Frontal cortex (tissue), 4 donors: ENCODE measurements around the gene ADARB2. TPM values are rescaled to one million over a fixed set of nuclear protein-coding genes. Genes with fewer than 3 reads are reported as not detected.
"Not testable (repeated sequence)": the region's sequence is repeated elsewhere in the genome, so short reads cannot be mapped to it uniquely, and the experiment has no call there.

Experiments used
- DNase-seq, 2 donors: peaks; one replicate each; pipeline ENCODE4 v3.0.0; 2012; ENCODE audit warnings: low spot score in 2 of 2
- FAIRE-seq: peaks from 2 replicates; lab custom pipeline; 2012; peaks lifted over from hg19 to GRCh38; lab: Jason Lieb, UNC
- total RNA-seq: library from RNA; depleted of rRNA; stranded (reverse); fragments of >200 nt; gene quantifications from one replicate; pipeline ENCODE4 v1.2.3, GENCODE V29; 2014
- donor health status: control.
- donor health status: control.
- donor health status: control.

The ADARB2 gene
- total RNA-seq, 1 donor from 2014 or later: 3.3 TPM

DNA sequence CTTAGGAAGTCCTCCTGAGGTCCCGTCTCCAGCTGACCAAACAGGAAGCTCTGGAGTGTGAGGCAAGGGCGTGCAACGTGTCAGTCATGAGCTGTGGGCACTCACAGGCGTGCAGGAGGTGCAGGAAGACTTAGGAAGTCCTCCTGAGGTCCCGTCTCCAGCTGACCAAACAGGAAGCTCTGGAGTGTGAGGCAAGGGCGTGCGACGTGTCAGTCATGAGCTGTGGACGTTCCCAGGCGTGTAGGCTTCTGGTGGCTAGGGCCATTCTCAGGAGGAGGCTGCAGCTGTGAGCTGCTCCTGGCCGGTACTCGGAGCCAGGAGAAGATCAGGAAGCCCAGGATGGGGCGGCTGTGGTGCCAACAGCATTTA, 489.1 kb downstream of the ADARB2 start:
- FAIRE-seq, DNase-seq: not testable (repeated sequence)

DNA sequence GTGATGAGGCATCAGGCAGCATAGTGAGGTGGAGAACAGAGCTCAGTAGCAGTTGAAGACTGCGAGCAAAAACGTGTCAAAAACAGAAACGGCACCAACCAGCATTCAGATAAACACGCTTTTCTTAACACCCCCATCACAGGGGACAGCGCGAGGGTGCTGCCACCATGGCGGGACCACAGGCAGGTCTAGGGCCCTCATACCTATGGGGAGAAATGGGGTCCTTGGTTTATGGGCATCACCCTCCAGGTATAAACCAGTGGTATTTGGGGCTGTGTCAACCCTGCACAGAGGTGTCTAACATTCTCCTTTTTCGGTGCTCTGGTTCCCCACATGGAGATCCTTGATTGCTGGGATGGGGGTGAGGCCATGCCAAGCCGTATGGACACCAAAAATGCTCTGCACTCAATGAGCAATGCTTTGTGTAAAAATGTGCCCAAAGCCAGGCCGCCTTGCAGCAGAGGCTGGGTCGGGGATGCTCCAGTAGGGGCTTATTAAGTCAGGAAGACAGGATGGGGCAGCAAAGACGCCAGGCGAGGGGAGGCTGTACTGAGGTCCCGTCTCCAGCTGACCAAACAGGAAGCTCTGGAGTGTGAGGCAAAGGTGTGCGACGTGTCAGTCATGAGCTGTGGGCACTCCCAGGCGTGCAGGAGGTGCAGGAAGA, 489.6 kb downstream of the ADARB2 start:
- DNase-seq (no peak), FAIRE-seq (no peak)

- no peak for DNase-seq
- no peak for FAIRE-seq
Measured at GRCh38 chr10:1244493-1244892, 492.8 kb downstream of the ADARB2 start.

GRCh38 chr10:1243486-1244234, 493.7 kb downstream of the ADARB2 start:
- FAIRE-seq (no peak), DNase-seq (no peak)

DNA sequence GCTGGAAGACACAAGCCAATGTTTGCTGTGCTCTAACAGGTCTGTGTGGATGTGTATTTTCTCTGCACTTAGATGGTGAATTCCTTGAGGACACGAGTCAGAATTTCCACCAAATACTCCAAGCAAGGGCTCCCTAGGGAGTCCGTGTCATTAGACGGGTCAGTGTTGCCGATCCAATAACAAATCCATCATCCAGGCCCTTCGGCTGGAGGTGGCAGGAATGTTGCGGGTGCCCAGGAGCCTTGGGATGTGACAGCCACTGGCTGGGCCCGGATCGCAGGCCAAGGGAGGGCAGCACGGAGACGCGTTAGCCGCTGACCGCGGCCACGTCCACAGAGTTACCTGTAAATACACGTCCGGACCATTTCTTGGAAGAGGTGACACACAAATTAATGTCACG, 494.4 kb downstream of the ADARB2 start:
- FAIRE-seq (no peak), DNase-seq (no peak)

DNA sequence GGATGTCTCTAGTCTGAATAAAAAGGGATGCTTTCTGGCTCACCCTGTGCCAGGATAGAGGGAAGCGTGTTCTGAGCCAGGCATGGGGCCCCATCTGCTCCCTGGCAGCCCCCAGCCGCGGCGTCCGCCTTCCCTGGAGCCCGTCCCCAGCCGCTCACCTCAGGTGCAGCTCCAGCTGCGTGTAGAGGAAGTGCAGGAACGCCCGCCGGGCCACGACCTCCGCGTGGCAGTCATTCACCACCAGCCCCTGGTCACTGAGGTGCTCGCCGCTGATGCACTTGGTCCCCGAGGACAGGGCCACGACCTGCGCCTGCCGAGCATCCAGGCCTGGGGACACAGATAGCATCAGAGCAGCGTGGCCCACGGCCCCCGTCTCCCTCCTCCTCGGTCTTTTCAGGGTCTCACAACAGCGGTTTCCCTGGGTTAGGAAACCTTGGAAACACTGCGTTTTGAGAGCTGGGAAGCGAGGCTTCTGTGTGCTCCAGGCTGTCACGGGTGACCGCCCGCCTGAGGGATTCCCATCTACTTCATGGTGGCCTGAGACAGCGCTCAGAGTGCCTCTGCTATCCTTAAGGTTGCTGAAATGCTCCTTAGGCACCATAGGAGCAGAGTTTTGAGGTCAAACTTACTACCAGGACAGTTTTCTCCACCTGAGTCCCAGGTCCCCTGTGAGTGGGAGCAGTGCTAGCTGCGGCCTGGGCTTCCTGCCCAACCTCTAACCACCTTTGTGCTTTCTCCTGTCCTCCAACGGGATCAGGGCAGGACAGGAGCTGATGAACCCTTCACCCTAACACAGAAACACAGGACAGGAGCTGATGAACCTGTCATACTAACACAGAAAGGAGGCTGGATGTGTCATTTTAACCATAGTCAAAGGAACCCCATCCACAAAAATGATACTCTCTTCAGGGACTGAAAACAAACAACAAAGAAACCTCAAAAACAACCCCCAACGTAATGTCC, 495.1 kb downstream of the ADARB2 start:
- no peak for FAIRE-seq
- no peak for DNase-seq

GRCh38 chr10:1241322-1241890, 495.9 kb downstream of the ADARB2 start:
- DNase-seq: no peak

GRCh38 chr10:1240341-1240775, 497.0 kb downstream of the ADARB2 start:
- DNase-seq (peak in 1 of 2 donors; percentile 33), FAIRE-seq (no peak)

More at GRCh38 chr10:1241322-1241890, 495.9 kb downstream of the ADARB2 start:
- FAIRE-seq: no peak

DNA sequence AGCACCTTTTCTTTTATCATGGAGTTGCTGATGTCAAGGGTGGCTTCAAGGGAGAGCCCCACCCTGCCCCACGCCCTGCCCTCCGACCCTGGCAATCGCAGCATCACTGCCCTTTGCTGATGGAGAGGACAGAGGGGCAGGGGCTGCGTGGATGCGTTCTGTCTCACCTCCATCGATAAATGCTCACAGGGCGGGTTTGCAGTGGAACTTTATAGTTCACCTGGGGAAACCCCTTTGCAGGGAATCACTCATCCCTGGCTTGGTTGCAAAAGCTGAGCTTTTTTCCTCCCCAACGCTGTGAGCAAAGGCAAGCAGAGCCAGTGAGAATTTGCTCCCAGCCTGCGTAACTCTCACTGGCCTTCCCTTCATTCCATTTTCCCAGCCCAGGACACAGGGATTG, 504.3 kb downstream of the ADARB2 start:
- DNase-seq: no peak
- FAIRE-seq: no peak

GRCh38 chr10:1232164-1232911, 505.0 kb downstream of the ADARB2 start:
- FAIRE-seq (no peak), DNase-seq (no peak)

- DNase-seq (no peak), FAIRE-seq (no peak)
Measured at GRCh38 chr10:1230592-1231275, 506.6 kb downstream of the ADARB2 start.

GRCh38 chr10:1230138-1230537, 507.2 kb downstream of the ADARB2 start:
- DNase-seq (no peak), FAIRE-seq (no peak)

DNA sequence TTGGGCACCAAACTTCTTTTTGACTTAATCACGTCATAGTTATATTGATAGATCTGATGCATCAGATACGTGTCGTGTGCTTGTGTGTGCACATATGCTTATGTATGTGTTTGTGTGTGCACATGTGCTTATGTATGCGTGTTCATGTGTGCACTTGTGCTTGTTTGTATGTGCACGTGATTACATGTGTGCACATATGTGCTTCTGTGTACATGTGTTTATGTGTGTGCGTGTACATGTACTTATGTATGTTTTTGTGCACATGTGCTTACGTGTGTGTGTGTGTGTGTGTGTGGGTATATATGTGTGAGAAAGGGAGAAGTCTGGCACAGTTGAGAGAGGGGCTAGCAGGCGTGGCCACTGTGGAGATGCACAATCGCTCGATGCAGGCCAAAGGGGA, 507.8 kb downstream of the ADARB2 start:
- FAIRE-seq: no peak

GRCh38 chr10:1229116-1229515, 508.2 kb downstream of the ADARB2 start:
- FAIRE-seq: no peak
- no peak for DNase-seq

More for the DNA sequence above, 507.8 kb downstream of the ADARB2 start:
- no peak for DNase-seq

- no peak for DNase-seq
- no peak for FAIRE-seq
Measured at GRCh38 chr10:1228467-1228975, 508.8 kb downstream of the ADARB2 start.

GRCh38 chr10:1227510-1228402, 509.6 kb downstream of the ADARB2 start:
- FAIRE-seq: no peak
- DNase-seq: no peak

- DNase-seq, FAIRE-seq: not testable (repeated sequence)
Measured at GRCh38 chr10:1226907-1227306, 510.4 kb downstream of the ADARB2 start.
